ENCODE results near the gene ARHGAP24.
"Not testable (repeated sequence)": the region's sequence is repeated elsewhere in the genome, so short reads cannot be mapped to it uniquely, and the experiment has no call there.

The ARHGAP24 gene

GRCh38 chr4:85867271-85867670 is 392.3 kb downstream of the ARHGAP24 start:
- no peak for DNase-seq

GRCh38 chr4:85869181-85869580 is 394.2 kb downstream of the ARHGAP24 start:
- no peak for DNase-seq

- DNase-seq, result no peak
These were observed 395.5 kb downstream of the ARHGAP24 start for GRCh38 chr4:85870298-85871083.

GRCh38 chr4:85873566-85873965 is 398.6 kb downstream of the ARHGAP24 start:
- DNase-seq, result no peak

GRCh38 chr4:85879518-85879917 is 404.6 kb downstream of the ARHGAP24 start:
- DNase-seq, result no peak

GRCh38 chr4:85883180-85883579 is 408.2 kb downstream of the ARHGAP24 start:
- DNase-seq, result no peak

- DNase-seq, result no peak
These were observed 409.3 kb downstream of the ARHGAP24 start for GRCh38 chr4:85884251-85884650.

GRCh38 chr4:85886665-85887064 is 411.7 kb downstream of the ARHGAP24 start:
- no peak for DNase-seq

- no peak for DNase-seq
These were observed 414.4 kb downstream of the ARHGAP24 start for GRCh38 chr4:85889314-85889713.

GRCh38 chr4:85895755-85896154 is 420.8 kb downstream of the ARHGAP24 start:
- DNase-seq, result no peak

- no peak for DNase-seq
These were observed 423.3 kb downstream of the ARHGAP24 start for GRCh38 chr4:85898231-85898630.

- no peak for DNase-seq
These were observed 426.6 kb downstream of the ARHGAP24 start for GRCh38 chr4:85901500-85901899.

GRCh38 chr4:85902647-85903046 is 427.7 kb downstream of the ARHGAP24 start:
- not testable (repeated sequence) for DNase-seq

GRCh38 chr4:85905761-85906160 is 430.8 kb downstream of the ARHGAP24 start:
- no peak for DNase-seq

GRCh38 chr4:85907001-85907400 is 432.1 kb downstream of the ARHGAP24 start:
- DNase-seq, result no peak

GRCh38 chr4:85909851-85910250 is 434.9 kb downstream of the ARHGAP24 start:
- DNase-seq, result no peak

GRCh38 chr4:85910985-85911384 is 436.0 kb downstream of the ARHGAP24 start:
- DNase-seq, result no peak

GRCh38 chr4:85913931-85914694 is 439.2 kb downstream of the ARHGAP24 start:
- DNase-seq, result no peak

GRCh38 chr4:85915570-85915969 is 440.6 kb downstream of the ARHGAP24 start:
- not testable (repeated sequence) for DNase-seq

GRCh38 chr4:85919200-85919887 is 444.4 kb downstream of the ARHGAP24 start:
- DNase-seq, result no peak

GRCh38 chr4:85925071-85925470 is 450.1 kb downstream of the ARHGAP24 start:
- no peak for DNase-seq

- DNase-seq, result no peak
These were observed 454.0 kb downstream of the ARHGAP24 start for GRCh38 chr4:85928775-85929591.
